HG03469 (cell line): ENCODE measurements around the gene MEGF11.
"Not testable (repeated sequence)": the region's sequence is repeated elsewhere in the genome, so short reads cannot be mapped to it uniquely, and the experiment has no call there.

ENCODE experiments used
- ATAC-seq: cut with Tn5 transposase; IDR thresholded peaks from one replicate; pipeline ENCODE4 v1.9.1; 2021; ENCODE audit warnings: mild to moderate bottlenecking, moderate library complexity, moderate number of reproducible peaks; ENCODE audit not compliant: unreplicated experiment

MEGF11 gene

GRCh38 chr15:66016199-66016598 lies 237.4 kb downstream of the MEGF11 start:
- ATAC-seq, result no peak

DNA sequence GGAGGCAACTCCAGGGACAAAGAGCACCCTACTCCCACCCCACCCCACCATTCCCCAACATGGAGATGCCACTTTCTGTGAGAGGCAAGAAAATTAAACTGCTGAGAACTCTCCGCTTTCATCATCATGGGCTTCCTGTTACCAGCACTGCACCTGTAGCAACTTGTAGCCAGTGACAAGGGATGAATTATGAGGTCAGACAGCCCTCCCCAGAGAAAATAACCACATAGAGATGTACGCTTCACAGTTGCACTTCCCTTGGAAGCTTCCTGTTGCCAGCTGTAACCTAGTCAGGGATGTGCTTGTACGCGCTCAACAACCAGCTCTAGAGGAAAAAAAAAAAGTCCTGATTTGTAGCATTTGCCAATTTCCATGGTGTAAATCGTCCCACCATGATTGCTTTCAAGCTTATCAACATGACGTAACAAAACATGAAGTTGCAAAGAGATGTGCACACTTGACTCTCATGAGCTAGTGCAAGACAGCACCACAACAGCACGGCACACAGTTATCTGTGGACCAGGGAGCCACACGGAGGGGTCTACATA lies 238.8 kb downstream of the MEGF11 start:
- ATAC-seq, result no peak

- ATAC-seq, result no peak
Measured at GRCh38 chr15:66014022-66014421, 239.5 kb downstream of the MEGF11 start.

GRCh38 chr15:66008940-66009562 lies 244.5 kb downstream of the MEGF11 start:
- no peak for ATAC-seq

DNA sequence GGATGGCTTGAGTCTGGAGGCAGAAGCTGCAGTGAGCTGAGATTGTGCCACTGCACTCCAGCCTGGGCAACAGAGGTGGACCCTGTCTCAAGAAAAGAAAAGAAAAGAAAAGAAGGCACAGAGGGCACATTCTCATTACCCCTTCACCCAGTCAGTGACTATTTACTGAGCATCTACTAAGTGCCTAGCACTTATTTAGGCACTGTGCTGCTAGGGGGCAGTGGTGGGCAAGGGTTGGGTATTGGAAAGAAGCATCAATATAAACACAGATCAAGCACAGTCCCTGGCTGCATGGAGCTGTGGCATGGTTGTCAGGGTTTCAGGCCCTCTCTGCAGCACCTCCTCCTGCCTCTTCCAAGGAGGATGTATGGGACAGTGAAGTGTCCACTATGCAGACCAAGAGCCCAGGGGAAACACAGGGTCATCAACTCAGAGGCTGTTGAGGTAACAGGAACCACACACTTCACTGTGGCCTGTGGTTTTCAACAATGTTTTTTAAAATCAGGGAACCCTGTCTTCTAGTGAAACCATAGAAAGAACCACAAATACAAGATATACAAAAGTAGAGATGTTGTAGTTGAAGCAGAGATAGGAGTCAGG lies 245.8 kb downstream of the MEGF11 start:
- ATAC-seq, result no peak

GRCh38 chr15:66006986-66007385 lies 246.6 kb downstream of the MEGF11 start:
- no peak for ATAC-seq

GRCh38 chr15:66004618-66005262 lies 248.8 kb downstream of the MEGF11 start:
- no peak for ATAC-seq

GRCh38 chr15:66003129-66003528 lies 250.4 kb downstream of the MEGF11 start:
- ATAC-seq, result not testable (repeated sequence)

DNA sequence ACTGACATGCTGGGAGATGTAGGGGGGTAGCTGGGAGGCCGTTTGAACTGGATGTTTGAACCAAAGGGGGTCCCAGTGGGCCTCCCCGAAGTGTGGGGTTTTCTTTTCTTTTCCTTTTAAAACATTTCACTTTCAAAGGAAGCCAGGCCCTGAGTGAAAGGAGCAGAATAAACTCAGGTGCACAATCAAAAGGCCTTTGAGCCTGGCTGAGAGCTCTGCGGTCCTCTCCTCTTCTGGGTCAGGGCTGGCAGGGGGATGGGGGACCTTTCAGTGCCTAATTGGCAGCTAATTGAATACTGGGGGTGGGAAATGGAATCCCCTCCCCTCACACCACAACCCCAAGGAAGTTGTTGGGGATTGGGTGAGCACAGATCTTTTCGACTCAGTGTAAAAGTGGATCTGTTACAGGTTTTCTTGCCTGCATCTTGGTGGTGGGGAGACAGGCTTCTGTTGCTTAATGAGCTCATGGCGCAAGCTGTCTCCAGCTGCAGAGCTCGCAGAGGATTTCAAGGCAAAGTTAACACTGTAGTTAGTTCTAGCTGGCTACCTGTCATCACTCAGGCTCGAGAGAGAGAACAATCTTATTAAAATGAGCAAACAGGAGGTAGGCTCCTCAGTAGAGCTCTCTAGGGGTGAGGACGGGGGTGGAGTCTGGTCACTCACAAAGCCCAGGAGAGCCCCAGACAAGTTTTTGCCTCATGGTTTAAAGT lies 251.7 kb downstream of the MEGF11 start:
- ATAC-seq, result no peak

- no peak for ATAC-seq
Measured at GRCh38 chr15:66001042-66001441, 252.5 kb downstream of the MEGF11 start.

DNA sequence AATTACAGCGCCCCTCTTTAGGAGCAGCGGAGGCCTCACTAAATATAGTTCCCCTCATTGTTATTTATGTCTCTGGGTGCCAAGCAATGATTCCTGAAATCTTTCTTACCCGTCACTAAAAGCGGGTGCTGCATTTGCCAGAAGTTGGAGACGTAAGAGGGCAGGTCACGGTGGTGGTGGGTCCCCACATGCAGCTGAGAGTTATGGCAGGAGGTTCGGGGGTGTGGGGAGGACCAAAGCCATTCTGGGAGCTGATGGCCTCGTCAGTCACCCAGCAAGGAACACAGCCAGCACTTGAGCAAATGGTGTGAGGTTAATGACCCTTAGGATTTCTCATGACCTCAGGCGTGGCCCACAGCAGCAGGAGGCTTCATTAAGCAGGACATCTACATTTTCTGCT lies 255.1 kb downstream of the MEGF11 start:
- no peak for ATAC-seq

DNA sequence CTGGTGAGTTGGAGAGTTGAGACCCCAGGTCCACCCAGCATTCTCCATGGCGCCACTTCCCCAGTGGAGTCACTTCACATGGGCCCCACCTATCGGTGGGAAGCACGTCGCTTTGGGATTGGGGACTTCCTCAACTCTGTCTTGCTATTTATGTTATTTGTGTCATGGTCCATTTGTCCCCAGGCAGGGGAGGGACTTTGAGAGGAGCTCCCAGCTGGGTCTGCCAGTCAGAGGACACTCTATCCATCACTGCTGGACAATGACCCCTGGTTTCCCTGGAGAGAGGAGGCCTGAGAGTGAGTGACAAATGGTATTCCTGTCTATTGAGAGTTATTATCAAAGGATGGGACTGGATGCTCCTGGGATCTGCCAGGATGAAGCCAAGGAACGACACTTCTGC lies 256.6 kb downstream of the MEGF11 start:
- ATAC-seq, result no peak

GRCh38 chr15:65994832-65995231 lies 258.7 kb downstream of the MEGF11 start:
- no peak for ATAC-seq

DNA sequence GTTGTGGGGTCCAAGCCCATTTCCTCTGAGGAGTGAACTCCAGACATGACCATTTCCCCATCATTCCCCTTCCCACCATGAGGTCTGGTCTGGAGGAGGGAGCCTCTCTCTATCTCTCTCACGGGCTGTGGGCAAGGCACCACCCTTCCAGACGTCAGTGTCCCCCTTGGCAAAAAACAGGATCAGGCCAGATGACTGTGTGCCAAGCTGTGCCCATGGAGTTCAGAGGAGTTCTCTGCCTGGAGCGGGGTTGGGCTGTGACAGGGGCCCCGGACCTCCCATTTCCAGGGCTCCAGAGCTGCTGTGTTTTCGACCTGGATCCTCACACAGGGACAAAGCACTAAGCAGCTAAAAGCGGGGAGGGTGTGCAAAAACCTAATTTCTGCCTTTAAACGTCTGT lies 259.8 kb downstream of the MEGF11 start:
- ATAC-seq, result no peak

DNA sequence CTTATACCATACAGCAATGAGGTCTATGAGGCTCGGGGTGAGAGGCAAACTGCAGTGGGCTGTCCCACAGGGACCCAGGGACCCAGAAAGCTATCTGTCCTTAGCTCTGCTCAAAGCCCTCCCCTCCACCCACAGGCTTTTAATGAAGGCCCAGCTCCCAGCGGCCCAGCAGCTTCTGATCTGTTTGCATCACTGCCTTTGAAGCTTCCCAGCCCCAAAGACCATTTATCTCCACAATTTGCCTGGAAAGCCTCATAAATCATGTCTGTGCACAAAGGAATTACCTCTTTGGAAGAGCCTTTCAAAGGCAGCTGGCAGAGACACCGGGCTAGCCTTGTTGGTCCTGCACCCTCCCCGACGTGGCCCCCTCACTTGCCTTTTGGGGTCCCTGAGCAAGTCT lies 260.3 kb downstream of the MEGF11 start:
- ATAC-seq, result no peak

- ATAC-seq, result no peak
Measured at GRCh38 chr15:65991721-65992483, 261.6 kb downstream of the MEGF11 start.

- no peak for ATAC-seq
Measured at GRCh38 chr15:65990298-65990981, 263.1 kb downstream of the MEGF11 start.

GRCh38 chr15:65987100-65987499 lies 266.4 kb downstream of the MEGF11 start:
- ATAC-seq, result no peak

- ATAC-seq, result no peak
Measured at GRCh38 chr15:65986416-65986815, 267.1 kb downstream of the MEGF11 start.

DNA sequence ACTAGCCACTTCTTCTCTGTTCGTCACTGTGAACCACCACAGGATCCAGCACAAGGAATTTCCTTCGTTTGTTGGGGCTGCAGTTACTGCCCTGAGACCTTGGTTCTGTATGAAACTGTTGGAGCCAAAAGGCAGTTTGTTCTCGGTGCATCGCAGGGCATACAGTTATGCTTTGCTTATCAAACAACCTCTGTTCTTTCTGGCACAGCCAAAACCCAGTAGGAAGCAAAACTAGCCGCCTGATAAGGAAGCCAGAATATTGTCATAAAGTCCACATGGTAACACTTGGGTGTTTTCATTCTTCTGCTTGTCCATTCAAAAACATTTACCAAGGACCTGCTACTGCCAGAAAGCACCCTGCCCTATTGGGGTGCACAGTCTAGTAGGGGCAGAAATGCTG lies 268.2 kb downstream of the MEGF11 start:
- no peak for ATAC-seq
